Stimulated activated CD4-positive, alpha-beta T cell treated with anti-CD3 and anti-CD28 coated beads, TNF-alpha, amount 100 ng/mL, for 24 hours (primary cell): ENCODE data around the gene SGK2.

Experiments used
- DNase-seq, 3 experiments: peaks; one replicate each; pipeline ENCODE4 v3.0.0-alpha.2; 2020; ENCODE audit warnings: low read depth in 3 of 3

The SGK2 gene

GRCh38 chr20:43536041-43536816 is 22.6 kb upstream of the SGK2 start:
- no peak for DNase-seq

- no peak for DNase-seq
Measured at GRCh38 chr20:43536817-43537440, 21.9 kb upstream of the SGK2 start.

GRCh38 chr20:43537921-43538877 is 20.6 kb upstream of the SGK2 start:
- DNase-seq, result peak in 2 of 3 experiments; percentile 12 to 47

GRCh38 chr20:43538878-43539700 is 19.7 kb upstream of the SGK2 start:
- DNase-seq, result no peak

GRCh38 chr20:43539975-43540672 is 18.7 kb upstream of the SGK2 start:
- DNase-seq, result no peak

- no peak for DNase-seq
Measured at GRCh38 chr20:43540673-43541060, 18.2 kb upstream of the SGK2 start.

GRCh38 chr20:43541214-43541613 is 17.6 kb upstream of the SGK2 start:
- DNase-seq, result no peak

GRCh38 chr20:43542161-43542560 is 16.7 kb upstream of the SGK2 start:
- no peak for DNase-seq

GRCh38 chr20:43542674-43543073 is 16.2 kb upstream of the SGK2 start:
- no peak for DNase-seq

- DNase-seq, result no peak
Measured at GRCh38 chr20:43543138-43543537, 15.7 kb upstream of the SGK2 start.

- DNase-seq, result no peak
Measured at GRCh38 chr20:43544501-43544900, 14.3 kb upstream of the SGK2 start.

GRCh38 chr20:43545837-43546578 is 12.8 kb upstream of the SGK2 start:
- DNase-seq, result no peak

GRCh38 chr20:43548273-43548880 is 10.4 kb upstream of the SGK2 start:
- DNase-seq, result no peak

GRCh38 chr20:43549416-43550065 is 9.3 kb upstream of the SGK2 start:
- DNase-seq, result no peak

- DNase-seq, result no peak
Measured at GRCh38 chr20:43550456-43550855, 8.4 kb upstream of the SGK2 start.

- DNase-seq, result no peak
Measured at GRCh38 chr20:43554369-43554768, 4.5 kb upstream of the SGK2 start.

GRCh38 chr20:43559147-43559987 is 540 bp downstream of the SGK2 start:
- DNase-seq, result no peak

- no peak for DNase-seq
Measured at GRCh38 chr20:43560974-43561373, 2.1 kb downstream of the SGK2 start.
